Astrocyte (in vitro differentiated cells and primary cell): ENCODE results near the gene MAN1A1. TPM values are rescaled to one million over a fixed set of nuclear protein-coding genes. Genes with fewer than 3 reads are reported as not detected.

Experiments used
- DNase-seq: peaks from one replicate; pipeline ENCODE4 v3.0.0-alpha.2; 2010; ENCODE audit warnings: low read depth
- FAIRE-seq: peaks from 2 replicates; lab custom pipeline; 2011; peaks lifted over from hg19 to GRCh38; lab: Jason Lieb, UNC
- H2AFZ ChIP-seq: 2 replicates; pipeline ENCODE4 v1.6.0; 2012; ENCODE audit warnings: low read depth, low read length, inconsistent platforms
- H3K27ac ChIP-seq: 2 replicates; pipeline ENCODE4 v1.5.1; 2011; ENCODE audit warnings: low read depth, low read length, inconsistent platforms
- H3K27me3 ChIP-seq: 2 replicates; pipeline ENCODE4 v1.6.0; 2011; ENCODE audit warnings: low read length, inconsistent platforms; ENCODE audit not compliant: insufficient read depth
- H3K36me3 ChIP-seq: 2 replicates; pipeline ENCODE4 v1.5.1; 2011; ENCODE audit warnings: low read length, inconsistent platforms; ENCODE audit not compliant: insufficient read depth
- H3K4me1 ChIP-seq: 2 replicates; pipeline ENCODE4 v1.5.1; 2011; ENCODE audit warnings: low read length, inconsistent platforms; ENCODE audit not compliant: insufficient read depth
- H3K4me2 ChIP-seq: 2 replicates; pipeline ENCODE4 v1.6.0; 2012; ENCODE audit warnings: low read length, inconsistent platforms
- H3K4me3 ChIP-seq: 2 replicates; pipeline ENCODE4 v1.5.1; 2011; ENCODE audit warnings: low read depth, mild to moderate bottlenecking, low read length, inconsistent platforms; ENCODE audit not compliant: insufficient read depth
- H3K79me2 ChIP-seq: 2 replicates; pipeline ENCODE4 v1.6.0; 2012; ENCODE audit warnings: mild to moderate bottlenecking, low read length, inconsistent platforms; ENCODE audit not compliant: insufficient read depth
- H3K9ac ChIP-seq: 2 replicates; pipeline ENCODE4 v1.6.0; 2012; ENCODE audit warnings: mild to moderate bottlenecking, low read length, inconsistent platforms
- H3K9me3 ChIP-seq: 2 replicates; pipeline ENCODE4 v1.5.1; 2012; ENCODE audit warnings: low read depth, mild to moderate bottlenecking, low read length, inconsistent platforms; ENCODE audit not compliant: insufficient read depth
- H4K20me1 ChIP-seq: 2 replicates; pipeline ENCODE4 v1.6.0; 2012; ENCODE audit warnings: low read length, inconsistent platforms; ENCODE audit not compliant: insufficient read depth
- H3K27ac Mint-ChIP-seq: one replicate; pipeline ENCODE4 v1.8.0; 2021; ENCODE audit warnings: mild to moderate bottlenecking, mixed read lengths; ENCODE audit not compliant: unreplicated experiment
- H3K27me3 Mint-ChIP-seq: one replicate; pipeline ENCODE4 v1.8.0; 2021; ENCODE audit warnings: low read depth, mixed read lengths; ENCODE audit not compliant: unreplicated experiment
- H3K36me3 Mint-ChIP-seq: one replicate; pipeline ENCODE4 v1.8.0; 2021; ENCODE audit warnings: low read depth, mixed read lengths; ENCODE audit not compliant: unreplicated experiment
- H3K4me1 Mint-ChIP-seq: one replicate; pipeline ENCODE4 v1.8.0; 2021; ENCODE audit warnings: low read depth, mixed read lengths; ENCODE audit not compliant: unreplicated experiment
- H3K4me3 Mint-ChIP-seq: one replicate; pipeline ENCODE4 v1.8.0; 2021; ENCODE audit warnings: mild to moderate bottlenecking, moderate library complexity, mixed read lengths; ENCODE audit not compliant: unreplicated experiment
- H3K9me3 Mint-ChIP-seq: one replicate; pipeline ENCODE4 v1.8.0; 2021; ENCODE audit warnings: mild to moderate bottlenecking, mixed read lengths; ENCODE audit not compliant: unreplicated experiment
- EZH2 ChIP-seq: IDR thresholded peaks from 2 replicates; pipeline ENCODE4 v1.6.1; 2012; ENCODE audit warnings: mild to moderate bottlenecking, low read length, inconsistent platforms; ENCODE audit not compliant: insufficient read depth
- total RNA-seq: library from RNA; stranded (reverse); gene quantifications from 2 replicates; pipeline ENCODE4 v1.2.1, GENCODE V29; 2021
- TF ChIP-seq, protein P1 (sequence below): IDR thresholded peaks from 2 replicates; pipeline ENCODE4 v1.5.1; 2011; ENCODE audit warnings: low read depth, mild to moderate bottlenecking, inconsistent platforms, low read length, moderate library complexity; ENCODE audit not compliant: insufficient read depth

Gene MAN1A1
- total RNA-seq, 1 donor from 2014 or later: 11.7 TPM

DNA sequence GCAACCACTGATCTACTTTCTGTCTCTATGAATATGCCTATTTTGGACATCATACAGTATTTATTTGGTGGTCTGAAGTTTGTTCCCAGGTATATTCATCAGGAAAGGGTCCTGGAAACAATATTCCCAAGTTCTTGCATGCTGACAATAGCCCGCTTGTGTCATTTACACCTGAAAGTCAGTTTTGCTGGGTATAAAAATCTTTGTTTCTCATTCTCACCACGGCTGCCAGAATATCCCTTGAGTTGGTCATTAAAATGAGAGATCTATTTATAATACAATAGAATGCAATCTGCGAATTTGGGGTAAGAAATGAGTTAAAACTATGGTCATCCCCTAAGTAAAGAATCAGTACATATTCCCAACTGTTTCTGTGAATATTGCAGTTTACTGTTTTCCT lies 79.0 kb downstream of the MAN1A1 start:
- Histone ChIP-seq H3K27me3 (no peaks in the 10 kb centered on the region), H3K4me2 (no peak overlapping the region), H3K79me2 (no peaks in the 10 kb centered on the region), H3K9me3 (no peaks in the 10 kb centered on the region), H3K36me3 (peaks cover 3% of the 10 kb centered on the region), H3K27ac (no peak overlapping the region), H3K4me1 (no peaks in the 10 kb centered on the region), H3K4me3 (no peak overlapping the region), H2AFZ (no peak overlapping the region), H3K9ac (no peak overlapping the region), H4K20me1 (no peaks in the 10 kb centered on the region)
- no peak for TF ChIP-seq EZH2
- TF ChIP-seq, protein P1, sequence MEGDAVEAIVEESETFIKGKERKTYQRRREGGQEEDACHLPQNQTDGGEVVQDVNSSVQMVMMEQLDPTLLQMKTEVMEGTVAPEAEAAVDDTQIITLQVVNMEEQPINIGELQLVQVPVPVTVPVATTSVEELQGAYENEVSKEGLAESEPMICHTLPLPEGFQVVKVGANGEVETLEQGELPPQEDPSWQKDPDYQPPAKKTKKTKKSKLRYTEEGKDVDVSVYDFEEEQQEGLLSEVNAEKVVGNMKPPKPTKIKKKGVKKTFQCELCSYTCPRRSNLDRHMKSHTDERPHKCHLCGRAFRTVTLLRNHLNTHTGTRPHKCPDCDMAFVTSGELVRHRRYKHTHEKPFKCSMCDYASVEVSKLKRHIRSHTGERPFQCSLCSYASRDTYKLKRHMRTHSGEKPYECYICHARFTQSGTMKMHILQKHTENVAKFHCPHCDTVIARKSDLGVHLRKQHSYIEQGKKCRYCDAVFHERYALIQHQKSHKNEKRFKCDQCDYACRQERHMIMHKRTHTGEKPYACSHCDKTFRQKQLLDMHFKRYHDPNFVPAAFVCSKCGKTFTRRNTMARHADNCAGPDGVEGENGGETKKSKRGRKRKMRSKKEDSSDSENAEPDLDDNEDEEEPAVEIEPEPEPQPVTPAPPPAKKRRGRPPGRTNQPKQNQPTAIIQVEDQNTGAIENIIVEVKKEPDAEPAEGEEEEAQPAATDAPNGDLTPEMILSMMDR: no peak
- H3K27me3 Mint-ChIP-seq: no peaks in the 10 kb centered on the region
- no peaks in the 10 kb centered on the region for H3K4me1 Mint-ChIP-seq
- FAIRE-seq (no peak), DNase-seq (no peak)
- peaks cover 8% of the 10 kb centered on the region for H3K9me3 Mint-ChIP-seq
- no peak overlapping the region for H3K27ac Mint-ChIP-seq
- H3K36me3 Mint-ChIP-seq: peaks cover 8% of the 10 kb centered on the region
- H3K4me3 Mint-ChIP-seq: no peak overlapping the region

DNA sequence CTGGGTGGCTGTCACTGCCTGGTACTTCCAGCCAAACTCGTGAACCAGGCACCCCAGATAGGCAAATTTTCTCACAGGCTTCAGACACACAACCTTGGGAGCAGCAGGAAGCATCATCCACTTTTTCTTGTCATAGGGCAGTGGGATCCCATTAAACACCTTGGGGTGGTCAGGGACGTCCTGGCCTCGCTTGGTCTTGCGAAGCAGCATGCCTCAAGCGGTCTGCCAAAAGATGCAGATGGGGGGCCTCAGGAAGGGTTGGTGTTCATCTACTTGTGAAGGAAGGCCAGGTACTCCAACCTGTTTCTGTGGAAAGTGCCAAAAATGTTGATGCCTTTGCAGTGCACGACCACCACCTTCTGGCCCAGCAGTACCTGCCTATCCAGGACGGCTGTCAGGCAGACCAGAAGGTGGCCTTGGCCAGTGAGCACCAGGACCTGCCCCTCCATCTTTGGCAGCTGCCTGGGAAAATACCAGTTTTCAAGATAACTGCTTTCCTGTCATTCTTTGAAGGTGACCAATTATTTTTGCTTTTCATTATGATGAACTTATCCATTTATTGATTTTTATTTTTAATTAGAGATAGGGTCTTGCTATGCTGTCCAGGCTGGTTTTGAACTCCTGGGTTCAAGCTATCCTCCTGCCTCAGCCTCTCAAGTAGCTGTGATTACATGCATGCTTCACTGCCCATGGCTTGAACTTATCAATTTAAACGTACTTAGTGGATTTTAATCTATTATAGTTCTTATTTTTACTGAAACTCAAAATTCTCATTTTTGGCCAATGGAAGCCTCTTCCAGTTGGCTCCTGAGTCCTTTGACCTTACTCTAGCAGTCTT lies 80.1 kb downstream of the MAN1A1 start:
- FAIRE-seq (no peak), DNase-seq (no peak)
- Histone ChIP-seq H2AFZ (no peak overlapping the region), H3K4me3 (no peak overlapping the region), H3K4me1 (no peaks in the 10 kb centered on the region), H3K79me2 (no peaks in the 10 kb centered on the region), H4K20me1 (no peaks in the 10 kb centered on the region), H3K9ac (no peak overlapping the region), H3K27me3 (no peaks in the 10 kb centered on the region), H3K36me3 (peaks cover 3% of the 10 kb centered on the region), H3K27ac (no peak overlapping the region), H3K9me3 (no peaks in the 10 kb centered on the region), H3K4me2 (no peak overlapping the region)
- TF ChIP-seq, protein P1: no peak
- TF ChIP-seq EZH2: no peak
- Mint-ChIP-seq H3K4me1 (no peaks in the 10 kb centered on the region), H3K27ac (no peak overlapping the region), H3K9me3 (peaks cover 8% of the 10 kb centered on the region), H3K4me3 (no peak overlapping the region), H3K27me3 (no peaks in the 10 kb centered on the region), H3K36me3 (peaks cover 8% of the 10 kb centered on the region)
